ENCODE measurements around the gene NMT2.

The NMT2 gene

GRCh38 chr10:15097011-15097812, 71.3 kb downstream of the NMT2 start, which contains the start of gene RPP38:
TSS of gene RPP38 (plus strand) at chr10:15097355. CDS start at chr10:15103315, 5,960 bp downstream.
- H3K4me3 ChIP-seq (ENCODE audit: control insufficient read depth, low read depth, low read length) = peak within 1 kb of the TSS; percentile 88
- TF ChIP-seq CTCF (conservative IDR thresholded peaks at IDR 0.05; ENCODE audit: control insufficient read depth, insufficient read depth, low read depth, low read length) = no peak
- DNase-seq (ENCODE audit: low read depth) = peak; percentile 94

GRCh38 chr10:15096661-15097010, 71.9 kb downstream of the NMT2 start:
- no peak for DNase-seq (ENCODE audit: low read depth)
- peak overlapping the region; percentile 88 for H3K4me3 ChIP-seq (ENCODE audit: control insufficient read depth, low read depth, low read length)
- no peak for TF ChIP-seq CTCF (conservative IDR thresholded peaks at IDR 0.05; ENCODE audit: control insufficient read depth, insufficient read depth, low read depth, low read length)

- no peak overlapping the region for H3K4me3 ChIP-seq (ENCODE audit: control insufficient read depth, low read depth, low read length)
- TF ChIP-seq CTCF (conservative IDR thresholded peaks at IDR 0.05; ENCODE audit: control insufficient read depth, insufficient read depth, low read depth, low read length) = no peak
- no peak for DNase-seq (ENCODE audit: low read depth)
Observed at GRCh38 chr10:15092855-15093408, 75.6 kb downstream of the NMT2 start.

- no peak for DNase-seq (ENCODE audit: low read depth)
- no peak for TF ChIP-seq CTCF (conservative IDR thresholded peaks at IDR 0.05; ENCODE audit: control insufficient read depth, insufficient read depth, low read depth, low read length)
- H3K4me3 ChIP-seq (ENCODE audit: control insufficient read depth, low read depth, low read length) = no peak overlapping the region
Observed at GRCh38 chr10:15091418-15091817, 77.1 kb downstream of the NMT2 start.

- DNase-seq (ENCODE audit: low read depth) = peak; percentile 56
- peak within 1 kb of the TSS; percentile 54 for H3K4me3 ChIP-seq (ENCODE audit: control insufficient read depth, low read depth, low read length)
- no peak for TF ChIP-seq CTCF (conservative IDR thresholded peaks at IDR 0.05; ENCODE audit: control insufficient read depth, insufficient read depth, low read depth, low read length)
Observed at GRCh38 chr10:15088428-15089261, 79.8 kb downstream of the NMT2 start, which contains the start of gene ACBD7. TSS of gene ACBD7 (minus strand) at chr10:15088776. CDS start at chr10:15088728, 48 bp downstream.

- peak overlapping the region; percentile 62 for H3K4me3 ChIP-seq (ENCODE audit: control insufficient read depth, low read depth, low read length)
- TF ChIP-seq CTCF (conservative IDR thresholded peaks at IDR 0.05; ENCODE audit: control insufficient read depth, insufficient read depth, low read depth, low read length) = peak; percentile 0
- peak; percentile 95 for DNase-seq (ENCODE audit: low read depth)
Observed at GRCh38 chr10:15084502-15084922, 84.0 kb downstream of the NMT2 start.
